Measurements from ENCODE around the gene KIF3A. TPM values are rescaled to one million over a fixed set of nuclear protein-coding genes. Genes with fewer than 3 reads are reported as not detected.

The KIF3A gene
- total RNA-seq, 2 experiments from 2014 or later: 14.0 to 15.7 TPM

DNA sequence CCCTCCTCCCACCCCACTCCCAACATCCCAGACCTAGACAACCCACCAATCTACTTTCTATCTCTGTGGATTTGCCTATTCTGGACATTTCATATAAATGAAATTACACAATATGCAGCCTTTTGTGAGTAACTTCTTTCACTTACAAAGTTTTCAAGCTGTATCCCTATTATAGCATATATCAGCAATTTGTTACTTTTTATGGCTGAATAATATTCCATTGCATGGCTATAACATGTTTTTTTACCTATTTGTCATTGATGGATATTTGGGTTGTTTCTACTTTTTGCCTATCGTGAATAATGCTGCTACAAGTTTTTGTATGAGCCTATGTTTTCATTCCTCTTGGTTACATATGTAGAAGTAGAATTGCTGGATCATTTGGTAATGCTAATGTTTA lies 1.9 kb upstream of the KIF3A start:
- no peaks in the 10 kb centered on the region for H3K36me3 Mint-ChIP-seq (ENCODE audit: low read depth)
- ATAC-seq: no peak
- H3K4me1 Mint-ChIP-seq (ENCODE audit: low read depth): peaks cover 35% of the 10 kb centered on the region
- DNase-seq: no peak
- H3K27me3 Mint-ChIP-seq (ENCODE audit: low read depth): peaks cover 9% of the 10 kb centered on the region
- H3K27ac Mint-ChIP-seq: no peak overlapping the region
- H3K9me3 Mint-ChIP-seq (ENCODE audit: insufficient read depth): no peaks in the 10 kb centered on the region
- no peak overlapping the region for H3K4me3 Mint-ChIP-seq
- CTCF ChIA-PET: interaction anchor here (1.9 to 5.4 kb wide), 2 partner anchors 8 to 213 kb away, joined by 4 to 33 read pairs; partner anchors contain the start of gene CCNI2
- POLR2A ChIA-PET: no interaction called here

DNA sequence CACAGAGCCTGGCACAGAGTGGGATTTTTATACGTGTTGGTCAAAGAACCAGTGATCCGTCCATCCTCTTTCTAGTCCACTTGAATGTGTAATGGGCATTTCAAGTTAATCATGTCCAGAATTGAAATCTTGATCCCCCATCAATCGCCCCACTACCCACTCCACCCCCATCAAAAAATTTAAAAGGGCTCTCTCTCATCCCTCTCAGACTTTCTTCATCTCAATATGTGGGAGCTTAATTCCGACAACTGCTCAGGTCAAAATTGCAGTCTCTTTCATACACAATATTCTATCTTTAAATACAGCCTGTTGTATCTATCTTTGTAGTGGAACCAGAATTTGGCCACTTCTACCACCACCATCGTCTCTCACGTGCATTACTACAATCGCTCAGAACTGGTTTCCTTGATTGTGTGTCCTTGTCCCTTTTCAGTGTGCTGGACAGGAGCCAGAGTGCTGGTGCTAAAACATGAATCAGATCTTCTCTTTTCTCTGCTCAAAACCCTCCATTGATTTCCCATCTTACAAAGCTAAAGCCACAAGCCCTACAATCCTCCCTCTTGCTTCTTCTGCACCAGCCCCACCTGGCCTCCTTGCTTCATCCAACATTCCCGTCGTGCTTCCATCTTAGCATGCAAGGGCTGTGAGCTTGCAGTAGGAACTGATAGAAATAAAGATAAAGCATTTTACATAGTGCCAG lies 786 bp upstream of the KIF3A start:
- Mint-ChIP-seq H3K27me3 (ENCODE audit: low read depth) (peaks cover 9% of the 10 kb centered on the region), H3K27ac (peak overlapping the region; percentile 79), H3K9me3 (ENCODE audit: insufficient read depth) (no peaks in the 10 kb centered on the region), H3K36me3 (ENCODE audit: low read depth) (peaks cover 4% of the 10 kb centered on the region), H3K4me3 (peak overlapping the region; percentile 86), H3K4me1 (ENCODE audit: low read depth) (peaks cover 37% of the 10 kb centered on the region)
- no peak for DNase-seq
- ATAC-seq: no peak
- CTCF ChIA-PET: interaction anchor here (0.6 to 5.4 kb wide), 17 partner anchors 9 to 232 kb away, joined by 3 to 33 read pairs (median 4); partner anchors contain the start of gene CCNI2
- POLR2A ChIA-PET: interaction anchor here (0.6 to 2.7 kb wide), 12 partner anchors 9 to 313 kb away, joined by 3 to 26 read pairs (median 3); partner anchors contain the start of genes CCNI2, HSPA4, IRF1 and SEPTIN8

DNA sequence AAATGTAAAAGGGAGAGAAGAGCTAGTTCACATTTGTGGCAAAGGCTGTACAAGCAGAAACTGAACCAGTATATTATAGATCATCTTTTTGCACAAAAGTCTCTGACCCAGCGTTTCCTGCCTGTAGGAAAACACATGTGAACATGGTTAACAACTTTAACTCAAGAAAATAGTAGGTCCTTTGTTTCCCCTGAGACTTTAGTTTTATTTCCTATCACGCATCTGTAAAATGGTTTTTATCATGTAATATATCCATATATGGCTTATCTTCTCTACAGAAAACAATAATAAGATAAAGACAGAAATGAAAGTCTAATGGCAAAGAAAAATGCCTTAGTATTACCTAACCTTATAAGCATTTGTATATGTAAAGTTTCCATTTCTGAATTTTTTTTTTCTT lies 2.7 kb downstream of the KIF3A start:
- H3K4me3 Mint-ChIP-seq: no peak overlapping the region
- ATAC-seq: no peak
- peaks cover 37% of the 10 kb centered on the region for H3K4me1 Mint-ChIP-seq (ENCODE audit: low read depth)
- CTCF ChIA-PET: interaction anchor here (1.2 to 5.4 kb wide), 4 partner anchors 13 to 85 kb away, joined by 4 to 33 read pairs (median 6); partner anchors contain the start of gene CCNI2
- no peak for DNase-seq
- peaks cover 2% of the 10 kb centered on the region for H3K27me3 Mint-ChIP-seq (ENCODE audit: low read depth)
- H3K36me3 Mint-ChIP-seq (ENCODE audit: low read depth): peaks cover 11% of the 10 kb centered on the region
- no peaks in the 10 kb centered on the region for H3K9me3 Mint-ChIP-seq (ENCODE audit: insufficient read depth)
- POLR2A ChIA-PET: no interaction called here
- H3K27ac Mint-ChIP-seq: no peak overlapping the region

DNA sequence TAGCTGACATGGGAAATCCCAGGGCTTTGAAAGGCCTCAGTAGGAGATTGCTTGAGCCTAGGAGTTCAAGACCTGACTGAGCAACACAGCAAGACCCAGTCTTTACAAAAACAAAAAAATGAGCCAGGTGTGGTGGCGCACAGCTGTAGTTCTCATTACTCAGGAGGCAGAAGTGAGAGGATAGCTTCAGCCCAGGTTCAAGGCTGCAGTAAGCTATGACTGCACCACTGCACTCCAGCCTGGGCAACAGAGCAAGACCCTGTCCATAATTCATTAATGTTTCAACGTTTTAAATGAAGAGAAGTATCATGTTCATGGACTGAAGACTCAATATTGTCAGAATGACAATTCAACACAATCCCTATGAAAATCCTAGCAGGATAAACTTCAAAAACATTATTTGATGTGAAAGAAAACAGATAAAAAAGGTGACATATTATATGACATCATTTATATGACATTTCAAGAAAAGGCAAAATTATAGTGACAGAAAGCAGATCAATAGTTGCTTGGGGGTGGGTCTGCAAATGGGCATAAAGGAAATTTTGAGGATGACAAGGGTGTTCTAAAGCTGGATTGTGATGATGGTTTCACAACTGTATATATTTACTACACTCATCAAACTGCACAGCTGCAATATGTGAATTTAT lies 3.7 kb downstream of the KIF3A start:
- no peak for DNase-seq
- CTCF ChIA-PET: interaction anchor here (0.6 to 5.4 kb wide), 6 partner anchors 14 to 228 kb away, joined by 3 to 33 read pairs (median 4); partner anchors contain the start of gene CCNI2
- Mint-ChIP-seq H3K36me3 (ENCODE audit: low read depth) (peaks cover 13% of the 10 kb centered on the region), H3K27ac (no peak overlapping the region), H3K4me3 (no peak overlapping the region), H3K4me1 (ENCODE audit: low read depth) (peaks cover 35% of the 10 kb centered on the region), H3K9me3 (ENCODE audit: insufficient read depth) (no peaks in the 10 kb centered on the region), H3K27me3 (ENCODE audit: low read depth) (no peaks in the 10 kb centered on the region)
- POLR2A ChIA-PET: interaction anchor here (0.6 kb wide), 1 partner anchor 1137 kb away, joined by 3 read pairs; no protein-coding TSS in a partner anchor
- ATAC-seq: no peak

DNA sequence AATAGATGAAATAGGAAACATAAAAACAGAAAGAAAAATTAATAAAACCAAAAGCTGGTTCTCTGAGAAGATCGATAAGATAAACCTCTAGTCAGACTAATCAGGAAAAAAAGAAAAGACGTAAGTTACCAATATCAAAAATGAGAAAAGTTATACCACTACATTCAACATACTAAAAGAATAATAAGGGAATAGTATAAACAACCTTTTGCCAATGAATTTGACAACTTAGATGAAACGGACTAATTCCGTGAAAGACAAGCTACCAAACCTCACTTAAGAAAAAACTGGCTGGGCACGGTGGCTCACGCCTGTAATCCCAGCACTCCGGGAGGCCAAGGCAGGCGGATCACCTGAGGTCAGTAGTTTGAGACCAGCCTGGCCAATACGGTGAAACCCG lies 7.5 kb downstream of the KIF3A start:
- Mint-ChIP-seq H3K27ac (no peak overlapping the region), H3K4me1 (ENCODE audit: low read depth) (peaks cover 5% of the 10 kb centered on the region), H3K27me3 (ENCODE audit: low read depth) (no peaks in the 10 kb centered on the region), H3K4me3 (no peak overlapping the region), H3K9me3 (ENCODE audit: insufficient read depth) (no peaks in the 10 kb centered on the region), H3K36me3 (ENCODE audit: low read depth) (peaks cover 25% of the 10 kb centered on the region)
- ATAC-seq (no peak), DNase-seq (no peak)
- POLR2A ChIA-PET: no interaction called here
- CTCF ChIA-PET: interaction anchor here (0.9 kb wide), 1 partner anchor 202 kb away, joined by 5 read pairs; no protein-coding TSS in a partner anchor

DNA sequence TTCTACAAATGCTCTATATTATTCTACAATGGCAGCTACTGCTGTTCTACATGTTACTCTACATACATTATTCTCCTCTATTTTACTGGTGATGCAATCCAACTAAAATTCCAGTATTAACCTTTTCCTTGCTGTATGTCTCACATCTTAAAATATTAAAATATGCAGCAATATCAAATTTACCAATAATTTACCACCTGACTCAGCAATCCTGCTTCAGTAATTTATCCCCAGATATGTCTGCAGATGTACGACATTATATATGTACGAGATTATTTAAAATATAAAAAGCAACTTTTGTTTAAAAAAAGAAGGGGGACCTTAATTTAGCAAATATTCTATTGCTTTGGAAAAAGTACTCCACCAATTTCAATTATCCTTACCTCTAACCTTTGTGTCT lies 11.6 kb downstream of the KIF3A start:
- no peak overlapping the region for H3K4me3 Mint-ChIP-seq
- DNase-seq (no peak), ATAC-seq (no peak)
- H3K27me3 Mint-ChIP-seq (ENCODE audit: low read depth): no peaks in the 10 kb centered on the region
- ChIA-PET CTCF (interaction anchor here (1.1 to 2.0 kb wide), 3 partner anchors 10 to 22 kb away, joined by 3 to 11 read pairs (median 4); partner anchors contain the start of gene CCNI2), POLR2A (no interaction called here)
- peaks cover 1% of the 10 kb centered on the region for H3K4me1 Mint-ChIP-seq (ENCODE audit: low read depth)
- H3K36me3 Mint-ChIP-seq (ENCODE audit: low read depth): peaks cover 35% of the 10 kb centered on the region
- no peaks in the 10 kb centered on the region for H3K9me3 Mint-ChIP-seq (ENCODE audit: insufficient read depth)
- H3K27ac Mint-ChIP-seq: no peak overlapping the region

DNA sequence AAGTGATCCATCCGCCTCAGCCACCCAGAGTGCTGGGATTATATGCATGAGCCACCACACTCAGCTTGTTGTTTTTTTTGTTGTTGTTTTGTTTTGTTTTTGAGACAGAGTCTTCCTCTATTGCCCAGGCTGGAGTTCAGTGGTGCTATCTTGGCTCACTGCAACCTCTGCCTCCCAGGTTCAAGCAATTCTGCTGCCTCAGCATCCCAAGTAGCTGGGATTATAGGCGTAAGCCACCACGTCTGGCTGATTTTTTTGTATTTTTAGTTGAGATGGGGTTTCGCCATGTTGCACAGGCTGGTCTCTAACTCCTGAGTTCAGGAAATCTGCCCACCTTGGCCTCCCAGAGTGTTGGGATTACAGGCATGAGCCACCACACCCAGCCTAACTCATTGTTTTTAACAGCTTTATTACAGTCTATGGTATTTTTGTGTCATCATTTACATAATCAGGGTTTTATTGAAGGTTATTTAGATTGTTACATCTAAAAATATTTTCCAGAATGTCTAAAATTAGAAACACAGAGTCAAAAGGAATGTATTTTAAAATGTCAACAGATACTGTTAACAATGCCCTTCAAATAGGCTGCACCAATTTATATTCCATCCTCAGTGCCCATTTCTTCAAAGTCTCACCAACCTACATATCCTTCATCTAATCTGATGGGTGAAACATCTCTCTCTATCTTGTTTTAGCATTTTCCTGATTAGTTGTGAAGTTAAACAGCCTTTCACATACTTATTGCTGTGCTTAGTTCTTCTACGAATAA lies 18.6 kb downstream of the KIF3A start:
- DNase-seq (no peak), ATAC-seq (no peak)
- ChIA-PET POLR2A (interaction anchor here (0.7 kb wide), 1 partner anchor 174 kb away, joined by 6 read pairs; no protein-coding TSS in a partner anchor), CTCF (interaction anchor here (1.4 kb wide), 1 partner anchor 16 kb away, joined by 4 read pairs; no protein-coding TSS in a partner anchor)
- peaks cover 29% of the 10 kb centered on the region for H3K36me3 Mint-ChIP-seq (ENCODE audit: low read depth)
- no peaks in the 10 kb centered on the region for H3K27me3 Mint-ChIP-seq (ENCODE audit: low read depth)
- H3K4me3 Mint-ChIP-seq: no peak overlapping the region
- no peaks in the 10 kb centered on the region for H3K9me3 Mint-ChIP-seq (ENCODE audit: insufficient read depth)
- H3K4me1 Mint-ChIP-seq (ENCODE audit: low read depth): peaks cover 16% of the 10 kb centered on the region
- H3K27ac Mint-ChIP-seq: no peak overlapping the region

DNA sequence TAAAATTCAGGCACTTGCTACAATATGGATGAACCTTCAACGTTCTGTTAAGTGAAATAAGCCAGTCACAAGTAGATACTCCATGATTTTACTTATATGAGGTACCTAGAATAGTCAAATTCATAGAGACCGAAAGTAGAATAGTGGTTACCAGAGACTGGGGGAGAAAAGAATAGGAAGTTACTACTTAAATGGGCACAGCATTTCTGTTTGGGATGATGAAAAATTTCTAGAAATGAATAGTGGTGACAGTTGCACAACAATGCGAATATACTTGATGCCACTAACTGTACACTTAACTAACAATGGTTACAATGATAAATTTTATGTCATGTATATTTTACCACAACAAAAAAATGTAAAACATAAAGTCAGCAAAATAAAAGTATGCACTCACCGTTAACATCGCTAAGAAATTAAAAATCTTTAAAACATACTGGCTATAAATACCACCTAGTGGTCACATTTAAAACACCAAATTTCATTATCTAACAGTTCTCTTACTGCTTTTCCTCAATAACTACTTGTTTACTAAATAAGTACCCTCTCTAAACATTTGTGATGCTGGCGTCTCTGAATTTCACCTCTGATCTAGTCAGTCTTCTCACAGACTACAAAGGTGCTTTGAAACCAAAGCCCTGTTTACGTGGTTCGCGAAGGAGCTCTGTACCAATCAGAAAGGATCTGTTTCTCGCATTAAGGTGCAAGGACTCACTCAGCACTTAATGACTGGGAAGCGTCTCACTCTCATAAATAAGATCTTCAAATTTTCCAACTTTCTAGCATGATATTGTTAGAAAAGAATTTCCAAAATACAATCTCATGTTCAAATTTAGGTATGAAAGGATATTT lies 22.7 kb downstream of the KIF3A start:
- H3K36me3 Mint-ChIP-seq (ENCODE audit: low read depth): peaks cover 25% of the 10 kb centered on the region

DNA sequence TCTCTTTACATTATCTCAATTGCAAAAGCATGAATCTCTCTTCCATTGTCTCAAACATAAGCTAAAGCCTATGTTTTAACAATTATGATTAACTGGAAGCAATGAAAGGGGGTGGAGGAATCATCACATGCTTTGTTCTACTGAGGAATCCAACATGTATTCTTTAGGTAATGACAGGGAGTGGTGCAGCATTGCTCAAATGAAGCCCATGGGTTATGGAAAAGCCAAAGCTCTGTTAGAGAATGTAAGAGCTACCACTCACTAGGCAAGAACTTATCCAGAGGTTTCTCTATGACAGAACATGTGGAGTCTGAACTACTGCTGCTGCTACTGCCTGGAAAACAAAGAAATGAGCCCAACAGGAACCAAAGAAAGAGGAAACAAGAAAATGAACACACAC lies 28.7 kb downstream of the KIF3A start:
- H3K4me1 Mint-ChIP-seq (ENCODE audit: low read depth): peaks cover 25% of the 10 kb centered on the region
- no peak for ATAC-seq
- no peak for DNase-seq
- no peak overlapping the region for H3K27ac Mint-ChIP-seq
- peaks cover 29% of the 10 kb centered on the region for H3K36me3 Mint-ChIP-seq (ENCODE audit: low read depth)
- no peaks in the 10 kb centered on the region for H3K27me3 Mint-ChIP-seq (ENCODE audit: low read depth)
- ChIA-PET POLR2A (interaction anchor here (0.7 to 1.1 kb wide), 2 partner anchors 11 to 88 kb away, joined by 3 read pairs; no protein-coding TSS in a partner anchor), CTCF (interaction anchor here (0.8 to 2.4 kb wide), 3 partner anchors 21 to 182 kb away, joined by 3 to 8 read pairs (median 3); no protein-coding TSS in a partner anchor)
- no peaks in the 10 kb centered on the region for H3K9me3 Mint-ChIP-seq (ENCODE audit: insufficient read depth)
- no peak overlapping the region for H3K4me3 Mint-ChIP-seq

More for the DNA sequence above, 22.7 kb downstream of the KIF3A start:
- no peak for ATAC-seq
- H3K9me3 Mint-ChIP-seq (ENCODE audit: insufficient read depth): no peaks in the 10 kb centered on the region
- H3K4me1 Mint-ChIP-seq (ENCODE audit: low read depth): peaks cover 17% of the 10 kb centered on the region
- ChIA-PET POLR2A (no interaction called here), CTCF (interaction anchor here (0.6 to 2.4 kb wide), 23 partner anchors 11 to 347 kb away, joined by 3 to 15 read pairs (median 4); partner anchors contain the start of genes IL13 and KIF3A)
- H3K27ac Mint-ChIP-seq: peak overlapping the region; percentile 29
- no peaks in the 10 kb centered on the region for H3K27me3 Mint-ChIP-seq (ENCODE audit: low read depth)
- DNase-seq: no peak
- peak overlapping the region; percentile 3 for H3K4me3 Mint-ChIP-seq

DNA sequence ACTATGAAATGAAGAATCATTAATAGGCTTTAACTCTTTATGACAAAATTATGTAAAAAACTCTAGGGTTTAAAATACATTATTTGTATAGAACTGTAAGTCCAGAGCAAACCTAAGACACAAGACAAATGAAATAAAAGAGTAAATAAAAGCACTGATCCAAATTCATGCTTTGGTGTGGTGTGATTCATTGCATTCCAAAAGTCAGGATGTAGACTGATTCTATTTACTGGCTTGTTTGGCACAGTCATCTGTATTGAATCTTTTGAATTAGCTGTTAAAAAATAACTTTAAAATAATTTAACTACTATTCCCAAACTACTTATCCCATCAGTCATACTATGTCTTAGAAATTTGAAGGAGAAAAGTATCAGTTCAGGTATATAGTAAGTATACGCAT lies 32.5 kb downstream of the KIF3A start:
- Mint-ChIP-seq H3K27me3 (ENCODE audit: low read depth) (no peaks in the 10 kb centered on the region), H3K9me3 (ENCODE audit: insufficient read depth) (no peaks in the 10 kb centered on the region), H3K4me1 (ENCODE audit: low read depth) (peaks cover 34% of the 10 kb centered on the region), H3K27ac (peak overlapping the region; percentile 73), H3K4me3 (peak overlapping the region; percentile 26), H3K36me3 (ENCODE audit: low read depth) (peaks cover 40% of the 10 kb centered on the region)
- POLR2A ChIA-PET: no interaction called here
- DNase-seq: no peak
- no peak for ATAC-seq
- CTCF ChIA-PET: interaction anchor here (0.6 to 2.4 kb wide), 7 partner anchors 11 to 137 kb away, joined by 3 to 15 read pairs (median 3); partner anchors contain the start of gene CCNI2
